HG03060 (cell line): Measurements from ENCODE around the gene SIRT4.

ENCODE experiments used
- ATAC-seq: cut with Tn5 transposase; IDR thresholded peaks from one replicate; pipeline ENCODE4 v1.9.1; 2021; ENCODE audit warnings: low read depth, moderate number of reproducible peaks; ENCODE audit not compliant: unreplicated experiment

The SIRT4 gene

DNA sequence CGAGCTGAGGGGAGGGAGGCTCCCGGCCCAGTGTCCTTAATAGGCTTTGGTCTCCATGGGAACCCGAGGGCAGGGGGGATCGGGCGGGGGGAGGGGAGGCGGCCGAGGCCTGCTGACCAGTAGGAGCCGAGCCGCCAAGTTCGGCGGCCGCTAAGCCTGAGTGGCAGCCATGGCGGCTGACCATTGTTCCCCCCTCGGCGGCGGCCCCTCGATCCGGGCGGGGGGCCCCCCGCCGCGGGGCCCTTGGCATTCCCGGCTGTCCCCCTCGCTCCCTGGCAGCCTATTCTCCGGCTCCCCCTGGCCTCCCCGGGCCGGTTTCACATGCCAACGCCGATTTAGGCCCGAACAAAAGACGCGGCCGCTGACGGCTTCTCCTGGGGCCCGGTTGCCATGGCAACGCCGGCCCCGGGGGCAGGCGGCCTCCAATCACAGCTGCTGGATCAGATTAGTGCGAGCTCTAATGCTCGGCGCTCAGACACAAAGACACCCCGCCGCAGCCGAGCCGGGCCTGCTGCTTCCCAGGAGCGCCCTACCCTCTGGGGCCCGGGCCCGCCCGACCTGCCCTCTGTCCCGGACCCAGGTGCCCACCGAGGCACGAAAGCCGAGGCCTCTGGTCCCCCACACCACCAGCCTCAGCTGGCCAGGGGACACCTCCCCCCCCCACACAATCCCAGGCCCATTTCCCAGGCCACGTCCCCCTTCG is 59.5 kb downstream of the SIRT4 start:
- ATAC-seq: no peak
